ENCODE data around the gene HPX.

- TF ChIP-seq CTCF (IDR thresholded peaks at IDR 0.05) (no peak; the same call in 1 of the 2 replicates), TCF7L2 (IDR thresholded peaks at IDR 0.05; ENCODE audit: low read depth, low read length) (no peak), POLR2AphosphoS5 (IDR thresholded peaks at IDR 0.05; ENCODE audit: low read depth, low read length) (no peak), REST (IDR thresholded peaks at IDR 0.05; ENCODE audit: insufficient read depth in 1 of 2, low read depth in 2 of 2, low read length in 1 of 2) (no peak), SIN3A (IDR thresholded peaks at IDR 0.05; ENCODE audit: borderline replicate concordance, insufficient read depth, low read depth, low read length) (no peak)
These were observed 21.7 kb downstream of the HPX start, which contains the start of gene APBB1 for GRCh38 chr11:6419009-6419631.

Measured in Panc1 (cell line).